ENCODE data around the gene NABP2.

GRCh38 chr12:56274299-56274698 is 50.2 kb downstream of the NABP2 start:
- TF ChIP-seq POLR2A (IDR thresholded peaks at IDR 0.05), result no peak
- TF ChIP-seq, protein P1, sequence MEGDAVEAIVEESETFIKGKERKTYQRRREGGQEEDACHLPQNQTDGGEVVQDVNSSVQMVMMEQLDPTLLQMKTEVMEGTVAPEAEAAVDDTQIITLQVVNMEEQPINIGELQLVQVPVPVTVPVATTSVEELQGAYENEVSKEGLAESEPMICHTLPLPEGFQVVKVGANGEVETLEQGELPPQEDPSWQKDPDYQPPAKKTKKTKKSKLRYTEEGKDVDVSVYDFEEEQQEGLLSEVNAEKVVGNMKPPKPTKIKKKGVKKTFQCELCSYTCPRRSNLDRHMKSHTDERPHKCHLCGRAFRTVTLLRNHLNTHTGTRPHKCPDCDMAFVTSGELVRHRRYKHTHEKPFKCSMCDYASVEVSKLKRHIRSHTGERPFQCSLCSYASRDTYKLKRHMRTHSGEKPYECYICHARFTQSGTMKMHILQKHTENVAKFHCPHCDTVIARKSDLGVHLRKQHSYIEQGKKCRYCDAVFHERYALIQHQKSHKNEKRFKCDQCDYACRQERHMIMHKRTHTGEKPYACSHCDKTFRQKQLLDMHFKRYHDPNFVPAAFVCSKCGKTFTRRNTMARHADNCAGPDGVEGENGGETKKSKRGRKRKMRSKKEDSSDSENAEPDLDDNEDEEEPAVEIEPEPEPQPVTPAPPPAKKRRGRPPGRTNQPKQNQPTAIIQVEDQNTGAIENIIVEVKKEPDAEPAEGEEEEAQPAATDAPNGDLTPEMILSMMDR (IDR thresholded peaks at IDR 0.05), result no peak

Measured in ovary (tissue), 3 donors.